ENCODE data around the gene NEK5. TPM values are rescaled to one million over a fixed set of nuclear protein-coding genes. Genes with fewer than 3 reads are reported as not detected.

NEK5 gene
- total and polyA plus RNA-seq, 2 experiments from 2014 or later, result 0.73 to 1.3 TPM

DNA sequence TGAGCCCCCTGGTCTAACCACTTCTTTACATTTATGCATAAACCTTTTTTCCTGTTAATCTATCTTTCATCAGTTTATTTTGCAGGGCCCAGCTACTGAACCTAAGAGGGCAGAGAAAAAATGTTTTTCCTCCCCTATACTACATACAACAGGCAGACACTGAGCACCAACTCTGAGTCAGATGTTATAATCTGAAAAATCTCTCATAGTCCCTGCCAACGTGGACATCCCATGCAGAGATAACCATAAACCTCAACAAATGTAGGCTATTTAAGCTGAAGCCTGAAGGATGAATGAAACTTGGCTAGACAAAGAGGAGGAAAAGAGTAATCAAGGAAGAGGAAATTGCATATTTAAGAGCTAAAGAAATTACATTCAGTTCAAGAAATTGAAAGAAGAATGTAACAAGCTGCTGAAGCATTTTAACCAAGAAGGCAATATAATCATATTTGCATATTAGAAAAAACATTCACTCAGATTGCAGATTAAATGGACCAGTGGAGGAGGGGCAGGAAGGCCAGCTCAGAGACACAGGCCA lies 27.9 kb upstream of the NEK5 start:
- TF ChIP-seq NANOG (IDR thresholded peaks at IDR 0.05; ENCODE audit: borderline replicate concordance) (peak; percentile 73), EZH2 (IDR thresholded peaks at IDR 0.05; ENCODE audit: low read depth, unreplicated experiment) (no peak)
- Mint-ChIP-seq H3K36me3 (ENCODE audit: low read depth) (peaks cover 5% of the 10 kb centered on the region), H3K27ac (peak overlapping the region; percentile 33), H3K4me1 (peaks cover 27% of the 10 kb centered on the region), H3K27me3 (ENCODE audit: insufficient read depth, low read depth, poor library complexity) (peaks cover 9% of the 10 kb centered on the region), H3K4me3 (peak overlapping the region; percentile 0; the same call in 2 of the 3 replicates), H3K9me3 (peaks cover 6% of the 10 kb centered on the region)
- DNase-seq (ENCODE audit: low spot score) (peak; percentile 3), ATAC-seq (no peak)
- Histone ChIP-seq H3K4me3 (peak overlapping the region; percentile 27), H3K4me1 (ENCODE audit: insufficient read depth) (peaks cover 29% of the 10 kb centered on the region), H3K27ac (ENCODE audit: low read depth) (peak overlapping the region; percentile 46), H3F3A (replicated peaks; ENCODE audit: low read depth) (no peaks in the 10 kb centered on the region), H3K9me2 (ENCODE audit: insufficient read depth) (no peaks in the 10 kb centered on the region), H3K4me2 (peak overlapping the region; percentile 50), H4K20me1 (replicated peaks; ENCODE audit: insufficient read depth) (no peaks in the 10 kb centered on the region), H3K79me2 (replicated peaks; ENCODE audit: insufficient read depth) (peaks cover 3% of the 10 kb centered on the region; the same call in 1 of the 2 replicates), H2AFZ (no peak overlapping the region), H3K36me3 (ENCODE audit: insufficient read depth) (no peaks in the 10 kb centered on the region), H3K27me3 (ENCODE audit: insufficient read depth) (peaks cover 7% of the 10 kb centered on the region)

DNA sequence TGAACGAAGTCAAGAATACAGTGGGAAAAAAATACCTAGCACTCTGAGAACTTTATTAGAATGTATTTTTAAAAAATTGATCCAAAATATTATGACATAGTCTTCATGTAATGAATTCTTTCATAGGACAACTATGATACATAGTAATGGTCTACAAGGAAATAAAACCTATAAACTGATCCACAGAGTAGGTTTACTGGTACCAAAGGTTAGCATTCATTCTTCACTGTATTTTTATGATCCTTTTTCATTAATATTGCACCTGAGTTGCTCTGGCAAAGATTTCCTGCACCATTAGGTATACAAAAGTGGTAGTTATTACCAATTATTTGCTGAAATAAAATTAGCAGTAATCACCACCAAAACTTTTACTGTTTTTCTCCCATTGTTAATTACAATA lies 26.3 kb upstream of the NEK5 start:
- Histone ChIP-seq H3K27me3 (ENCODE audit: insufficient read depth) (peaks cover 7% of the 10 kb centered on the region), H3K9me2 (ENCODE audit: insufficient read depth) (no peaks in the 10 kb centered on the region), H4K20me1 (replicated peaks; ENCODE audit: insufficient read depth) (no peaks in the 10 kb centered on the region), H3K36me3 (ENCODE audit: insufficient read depth) (peaks cover 4% of the 10 kb centered on the region; the same call in 1 of the 2 replicates), H2AFZ (no peak overlapping the region), H3K4me3 (no peak overlapping the region), H3K4me1 (ENCODE audit: insufficient read depth) (peaks cover 29% of the 10 kb centered on the region), H3F3A (replicated peaks; ENCODE audit: low read depth) (no peaks in the 10 kb centered on the region), H3K4me2 (no peak overlapping the region), H3K79me2 (replicated peaks; ENCODE audit: insufficient read depth) (peaks cover 3% of the 10 kb centered on the region; the same call in 1 of the 2 replicates), H3K27ac (ENCODE audit: low read depth) (no peak overlapping the region)
- peaks cover 27% of the 10 kb centered on the region for H3K4me1 Mint-ChIP-seq
- H3K4me3 Mint-ChIP-seq, result no peak overlapping the region
- H3K36me3 Mint-ChIP-seq (ENCODE audit: low read depth), result peaks cover 11% of the 10 kb centered on the region
- ATAC-seq (no peak), DNase-seq (ENCODE audit: low spot score) (no peak)
- TF ChIP-seq JUNB (IDR thresholded peaks at IDR 0.05; ENCODE audit: unreplicated experiment) (no peak), ZNF114 (CRISPR knock-in tag; IDR thresholded peaks at IDR 0.05) (no peak), CTCF (conservative IDR thresholded peaks at IDR 0.05; ENCODE audit: low read depth in 2 of 2) (no peak)
- H3K9me3 Mint-ChIP-seq, result peaks cover 6% of the 10 kb centered on the region
- no peak overlapping the region for H3K27ac Mint-ChIP-seq
- H3K27me3 Mint-ChIP-seq (ENCODE audit: insufficient read depth, low read depth, poor library complexity), result peaks cover 9% of the 10 kb centered on the region

- peaks cover 3% of the 10 kb centered on the region; the same call in 1 of the 3 replicates for H3K9me3 Mint-ChIP-seq
Measured at GRCh38 chr13:52147225-52147624, 18.4 kb upstream of the NEK5 start.

More at GRCh38 chr13:52147225-52147624, 18.4 kb upstream of the NEK5 start:
- H3K36me3 ChIP-seq (ENCODE audit: insufficient read depth), result peaks cover 13% of the 10 kb centered on the region
- H3K4me3 ChIP-seq, result no peak overlapping the region
- H2AFZ ChIP-seq, result no peak overlapping the region
- no peaks in the 10 kb centered on the region for H4K20me1 ChIP-seq (replicated peaks; ENCODE audit: insufficient read depth)
- H3K27me3 Mint-ChIP-seq (ENCODE audit: insufficient read depth, low read depth, poor library complexity), result no peaks in the 10 kb centered on the region
- no peak overlapping the region for H3K27ac ChIP-seq (ENCODE audit: low read depth)
- H3K79me2 ChIP-seq (replicated peaks; ENCODE audit: insufficient read depth), result no peaks in the 10 kb centered on the region
- peaks cover 20% of the 10 kb centered on the region for H3K36me3 Mint-ChIP-seq (ENCODE audit: low read depth)
- TF ChIP-seq JUNB (IDR thresholded peaks at IDR 0.05; ENCODE audit: unreplicated experiment) (no peak), POLR2AphosphoS5 (IDR thresholded peaks at IDR 0.05; ENCODE audit: low read depth) (no peak), NANOG (IDR thresholded peaks at IDR 0.05; ENCODE audit: borderline replicate concordance) (no peak)
- TF ChIP-seq, protein P1, sequence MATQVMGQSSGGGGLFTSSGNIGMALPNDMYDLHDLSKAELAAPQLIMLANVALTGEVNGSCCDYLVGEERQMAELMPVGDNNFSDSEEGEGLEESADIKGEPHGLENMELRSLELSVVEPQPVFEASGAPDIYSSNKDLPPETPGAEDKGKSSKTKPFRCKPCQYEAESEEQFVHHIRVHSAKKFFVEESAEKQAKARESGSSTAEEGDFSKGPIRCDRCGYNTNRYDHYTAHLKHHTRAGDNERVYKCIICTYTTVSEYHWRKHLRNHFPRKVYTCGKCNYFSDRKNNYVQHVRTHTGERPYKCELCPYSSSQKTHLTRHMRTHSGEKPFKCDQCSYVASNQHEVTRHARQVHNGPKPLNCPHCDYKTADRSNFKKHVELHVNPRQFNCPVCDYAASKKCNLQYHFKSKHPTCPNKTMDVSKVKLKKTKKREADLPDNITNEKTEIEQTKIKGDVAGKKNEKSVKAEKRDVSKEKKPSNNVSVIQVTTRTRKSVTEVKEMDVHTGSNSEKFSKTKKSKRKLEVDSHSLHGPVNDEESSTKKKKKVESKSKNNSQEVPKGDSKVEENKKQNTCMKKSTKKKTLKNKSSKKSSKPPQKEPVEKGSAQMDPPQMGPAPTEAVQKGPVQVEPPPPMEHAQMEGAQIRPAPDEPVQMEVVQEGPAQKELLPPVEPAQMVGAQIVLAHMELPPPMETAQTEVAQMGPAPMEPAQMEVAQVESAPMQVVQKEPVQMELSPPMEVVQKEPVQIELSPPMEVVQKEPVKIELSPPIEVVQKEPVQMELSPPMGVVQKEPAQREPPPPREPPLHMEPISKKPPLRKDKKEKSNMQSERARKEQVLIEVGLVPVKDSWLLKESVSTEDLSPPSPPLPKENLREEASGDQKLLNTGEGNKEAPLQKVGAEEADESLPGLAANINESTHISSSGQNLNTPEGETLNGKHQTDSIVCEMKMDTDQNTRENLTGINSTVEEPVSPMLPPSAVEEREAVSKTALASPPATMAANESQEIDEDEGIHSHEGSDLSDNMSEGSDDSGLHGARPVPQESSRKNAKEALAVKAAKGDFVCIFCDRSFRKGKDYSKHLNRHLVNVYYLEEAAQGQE (IDR thresholded peaks at IDR 0.05; ENCODE audit: unreplicated experiment), result no peak
- no peaks in the 10 kb centered on the region for H3K27me3 ChIP-seq (ENCODE audit: insufficient read depth)
- no peak overlapping the region for H3K4me3 Mint-ChIP-seq
- no peaks in the 10 kb centered on the region for H3K4me1 ChIP-seq (ENCODE audit: insufficient read depth)
- H3K27ac Mint-ChIP-seq, result no peak overlapping the region
- no peaks in the 10 kb centered on the region for H3F3A ChIP-seq (replicated peaks; ENCODE audit: low read depth)
- no peak overlapping the region for H3K4me2 ChIP-seq
- H3K9me2 ChIP-seq (ENCODE audit: insufficient read depth), result peaks cover 7% of the 10 kb centered on the region; the same call in 1 of the 2 replicates
- H3K4me1 Mint-ChIP-seq, result no peaks in the 10 kb centered on the region
- DNase-seq (ENCODE audit: low spot score) (no peak), ATAC-seq (no peak)

All from GM23338 (cell line).